Coronary artery (tissue), 2 donors: Measurements from ENCODE around the gene POLR1A.

Experiments used
- DNase-seq: peaks from one replicate; pipeline ENCODE4 v3.0.0-alpha.2; 2017; ENCODE audit warnings: low spot score
- H3K27ac ChIP-seq, 2 donors: fragments of 200-600 bp; sonication (generic); one replicate each; pipeline ENCODE4 v1.5.1; 2016 to 2019
- H3K4me3 ChIP-seq: fragments of 200-600 bp; sonication (generic); 2 replicates; pipeline ENCODE4 v1.5.1; 2016; ENCODE audit warnings: mild to moderate bottlenecking, moderate library complexity
- CTCF ChIP-seq: fragments of 200-600 bp; sonication (generic); IDR thresholded peaks from one replicate; pipeline ENCODE4 v1.5.1; 2019; ENCODE audit warnings: antibody characterized with exemption

Gene POLR1A

DNA sequence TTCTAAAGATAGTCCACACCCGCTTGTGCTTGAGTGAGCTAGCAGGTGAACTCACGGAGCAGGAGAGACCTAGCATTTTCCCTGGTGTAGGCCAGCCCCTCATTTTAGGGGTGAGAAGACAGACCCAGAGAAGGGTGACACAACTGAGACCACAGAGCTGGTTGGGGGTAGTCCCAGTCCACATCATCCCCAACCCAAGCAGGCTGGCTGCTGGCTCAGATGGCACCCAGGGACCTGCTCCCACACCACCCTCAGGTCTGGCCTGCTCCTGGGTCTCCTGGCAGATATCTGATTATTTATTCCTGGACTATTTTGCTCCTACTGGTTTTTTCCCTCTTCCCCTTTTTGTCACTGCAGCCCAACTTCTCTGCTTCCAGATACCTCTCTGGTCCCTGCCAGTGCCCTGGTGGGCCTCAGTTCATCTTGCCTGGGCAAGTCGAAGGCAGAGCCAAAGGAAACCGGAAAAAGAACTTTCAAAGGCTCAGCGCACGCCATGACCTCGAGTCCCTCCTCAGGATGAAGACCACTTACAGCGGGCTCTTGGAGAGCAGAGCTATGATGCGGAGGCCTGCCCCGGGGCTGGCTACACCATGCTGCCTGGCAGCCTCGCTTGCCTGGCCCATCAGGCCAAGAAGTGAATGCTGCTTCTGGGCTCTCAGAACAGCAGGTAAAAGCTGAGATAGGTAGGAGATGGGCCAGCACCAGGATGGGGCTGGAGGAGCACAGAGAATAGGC, 72.7 kb downstream of the POLR1A start:
- no peak for TF ChIP-seq CTCF
- Histone ChIP-seq H3K27ac (no peak overlapping the region), H3K4me3 (no peak overlapping the region)
- DNase-seq, result no peak

GRCh38 chr2:86031606-86032005, 74.1 kb downstream of the POLR1A start:
- DNase-seq, result no peak
- TF ChIP-seq CTCF, result no peak
- no peak overlapping the region for H3K27ac ChIP-seq
- no peak overlapping the region for H3K4me3 ChIP-seq

DNA sequence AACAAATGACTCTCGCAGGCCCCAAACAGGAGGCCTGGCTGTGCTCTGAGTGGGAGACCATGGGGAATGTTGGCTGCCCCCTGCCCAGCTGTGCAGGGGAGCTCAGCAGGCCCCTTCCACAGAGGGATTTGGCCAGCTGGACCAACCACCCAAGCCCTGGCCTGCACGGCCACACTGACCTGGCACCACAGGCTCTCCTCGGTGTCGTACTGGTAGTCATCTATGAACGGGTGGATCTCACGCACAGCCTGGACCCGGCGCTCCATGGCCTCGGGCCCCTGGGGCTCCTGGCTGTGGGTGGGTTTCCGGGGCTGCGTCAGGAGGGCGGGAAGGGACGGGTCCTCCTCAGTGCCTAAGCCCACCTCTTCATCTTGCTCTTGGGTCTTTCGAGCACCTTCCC, 74.5 kb downstream of the POLR1A start:
- no peak for TF ChIP-seq CTCF
- DNase-seq, result no peak
- Histone ChIP-seq H3K4me3 (no peak overlapping the region), H3K27ac (no peak overlapping the region)

DNA sequence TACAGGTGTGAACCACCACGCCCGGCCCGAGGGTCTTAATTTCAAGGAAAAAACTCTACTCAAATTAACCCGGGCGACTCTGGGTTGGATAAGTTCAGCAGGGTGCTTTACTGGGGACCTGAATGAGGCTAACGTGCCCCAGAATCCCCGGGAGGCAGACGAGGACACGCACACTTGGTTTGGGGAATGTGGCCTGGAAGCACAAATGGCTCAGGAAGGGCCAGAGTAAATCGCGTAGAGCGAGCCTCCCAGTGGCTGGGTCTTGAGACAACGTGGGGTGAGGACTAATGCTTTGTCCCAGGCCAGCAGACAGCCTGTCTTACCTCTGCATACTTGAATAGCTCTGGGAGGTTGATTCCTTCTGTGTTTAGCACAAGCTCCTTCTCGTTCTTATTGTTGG, 75.8 kb downstream of the POLR1A start:
- TF ChIP-seq CTCF, result no peak
- H3K27ac ChIP-seq, result no peak overlapping the region

GRCh38 chr2:86028766-86029381, 76.8 kb downstream of the POLR1A start:
- peak; percentile 90 for DNase-seq
- Histone ChIP-seq H3K4me3 (no peak overlapping the region), H3K27ac (peak overlapping the region; percentile 12 to 77)
- no peak for TF ChIP-seq CTCF

More for the DNA sequence above, 75.8 kb downstream of the POLR1A start:
- no peak overlapping the region for H3K4me3 ChIP-seq
- no peak for DNase-seq

- peak overlapping the region; percentile 26 for H3K4me3 ChIP-seq
- peak overlapping the region; percentile 12 to 67 for H3K27ac ChIP-seq
Measured at GRCh38 chr2:86027922-86028765, 77.5 kb downstream of the POLR1A start.

More at GRCh38 chr2:86027922-86028765, 77.5 kb downstream of the POLR1A start:
- DNase-seq, result no peak
- no peak for TF ChIP-seq CTCF
